Measurements from ENCODE around the gene SLAMF9. TPM values are rescaled to one million over a fixed set of nuclear protein-coding genes. Genes with fewer than 3 reads are reported as not detected.

SLAMF9 gene
- total and polyA plus RNA-seq, 2 experiments from 2014 or later = not detected

- H3K27me3 ChIP-seq = peaks cover 5% of the 10 kb centered on the region
- no peaks in the 10 kb centered on the region for H3K36me3 ChIP-seq
- no peak overlapping the region for H3K27ac ChIP-seq
Measured at GRCh38 chr1:159924025-159924790, 29.8 kb downstream of the SLAMF9 start.

DNA sequence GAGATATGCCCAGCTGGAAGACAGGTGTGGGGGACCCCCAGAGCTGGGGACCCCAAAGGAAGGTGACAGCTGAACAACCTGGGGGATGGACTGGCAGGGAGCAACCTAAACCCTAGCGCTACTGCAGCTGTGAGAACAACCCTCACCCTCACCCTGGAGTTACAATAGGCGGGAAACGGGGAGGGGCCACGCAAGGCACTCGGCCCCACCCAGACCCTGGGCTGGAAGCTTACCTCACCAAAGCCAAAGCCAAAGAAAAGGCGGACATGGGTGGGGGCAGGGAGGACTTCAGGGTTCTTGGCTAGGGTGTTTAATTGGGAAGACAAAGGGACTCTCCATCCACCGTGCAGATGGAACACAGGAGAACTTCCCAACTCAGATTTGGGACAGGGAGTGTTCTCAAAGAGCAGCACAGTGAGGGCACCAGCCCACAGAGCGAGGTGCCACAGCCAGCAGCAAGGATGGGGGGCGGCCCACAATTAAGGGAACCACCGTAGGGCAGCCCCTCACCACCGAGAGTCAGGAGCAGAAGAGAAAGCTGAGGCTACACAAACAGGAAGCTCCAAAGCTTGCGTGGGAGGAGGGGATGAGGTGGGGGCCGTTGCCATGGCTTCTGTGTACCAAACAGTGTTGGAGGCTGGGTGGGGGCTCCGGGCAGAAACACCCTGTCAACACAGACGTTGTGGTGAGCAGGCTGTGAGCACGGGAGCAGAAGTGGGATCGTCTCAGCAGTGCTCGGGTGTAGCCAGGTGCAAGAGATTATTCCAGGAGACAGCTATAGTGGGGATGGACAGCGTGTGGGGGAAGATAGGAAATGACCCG, 30.6 kb downstream of the SLAMF9 start:
- H3K4me1 ChIP-seq (ENCODE audit: low read depth) = peaks cover 9% of the 10 kb centered on the region
- H3K36me3 ChIP-seq = no peaks in the 10 kb centered on the region
- no peak overlapping the region for H3K4me3 ChIP-seq
- TF ChIP-seq, protein P1, sequence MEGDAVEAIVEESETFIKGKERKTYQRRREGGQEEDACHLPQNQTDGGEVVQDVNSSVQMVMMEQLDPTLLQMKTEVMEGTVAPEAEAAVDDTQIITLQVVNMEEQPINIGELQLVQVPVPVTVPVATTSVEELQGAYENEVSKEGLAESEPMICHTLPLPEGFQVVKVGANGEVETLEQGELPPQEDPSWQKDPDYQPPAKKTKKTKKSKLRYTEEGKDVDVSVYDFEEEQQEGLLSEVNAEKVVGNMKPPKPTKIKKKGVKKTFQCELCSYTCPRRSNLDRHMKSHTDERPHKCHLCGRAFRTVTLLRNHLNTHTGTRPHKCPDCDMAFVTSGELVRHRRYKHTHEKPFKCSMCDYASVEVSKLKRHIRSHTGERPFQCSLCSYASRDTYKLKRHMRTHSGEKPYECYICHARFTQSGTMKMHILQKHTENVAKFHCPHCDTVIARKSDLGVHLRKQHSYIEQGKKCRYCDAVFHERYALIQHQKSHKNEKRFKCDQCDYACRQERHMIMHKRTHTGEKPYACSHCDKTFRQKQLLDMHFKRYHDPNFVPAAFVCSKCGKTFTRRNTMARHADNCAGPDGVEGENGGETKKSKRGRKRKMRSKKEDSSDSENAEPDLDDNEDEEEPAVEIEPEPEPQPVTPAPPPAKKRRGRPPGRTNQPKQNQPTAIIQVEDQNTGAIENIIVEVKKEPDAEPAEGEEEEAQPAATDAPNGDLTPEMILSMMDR (IDR thresholded peaks at IDR 0.05; ENCODE audit: low read depth, low read length) = no peak
- DNase-seq (ENCODE audit: low read depth in 1 of 2, low spot score in 1 of 2) = peak in 1 of 2 donors; percentile 92
- H3K9me3 ChIP-seq (ENCODE audit: low read depth) = no peaks in the 10 kb centered on the region
- no peak overlapping the region for H3K27ac ChIP-seq
- peaks cover 5% of the 10 kb centered on the region for H3K27me3 ChIP-seq

More at GRCh38 chr1:159924025-159924790, 29.8 kb downstream of the SLAMF9 start:
- H3K4me3 ChIP-seq = peak overlapping the region; percentile 21
- peak in 1 of 2 donors; percentile 93 for DNase-seq (ENCODE audit: low read depth in 1 of 2, low spot score in 1 of 2)
- TF ChIP-seq, protein P1 (IDR thresholded peaks at IDR 0.05; ENCODE audit: low read depth, low read length) = no peak
- H3K4me1 ChIP-seq (ENCODE audit: low read depth) = peaks cover 9% of the 10 kb centered on the region
- no peaks in the 10 kb centered on the region for H3K9me3 ChIP-seq (ENCODE audit: low read depth)

GRCh38 chr1:159922511-159923202, 31.4 kb downstream of the SLAMF9 start:
- DNase-seq (ENCODE audit: low read depth in 1 of 2, low spot score in 1 of 2) = peak in 1 of 2 donors; percentile 67
- no peak overlapping the region for H3K4me3 ChIP-seq
- no peaks in the 10 kb centered on the region for H3K36me3 ChIP-seq
- no peaks in the 10 kb centered on the region for H3K9me3 ChIP-seq (ENCODE audit: low read depth)
- H3K27ac ChIP-seq = no peak overlapping the region
- peaks cover 5% of the 10 kb centered on the region for H3K27me3 ChIP-seq
- peaks cover 9% of the 10 kb centered on the region for H3K4me1 ChIP-seq (ENCODE audit: low read depth)
- TF ChIP-seq, protein P1 (IDR thresholded peaks at IDR 0.05; ENCODE audit: low read depth, low read length) = no peak

GRCh38 chr1:159921700-159922504, 32.1 kb downstream of the SLAMF9 start:
- TF ChIP-seq, protein P1 (IDR thresholded peaks at IDR 0.05; ENCODE audit: low read depth, low read length) = no peak
- Histone ChIP-seq H3K36me3 (no peaks in the 10 kb centered on the region), H3K4me3 (no peak overlapping the region), H3K9me3 (ENCODE audit: low read depth) (no peaks in the 10 kb centered on the region), H3K4me1 (ENCODE audit: low read depth) (peaks cover 9% of the 10 kb centered on the region), H3K27me3 (peaks cover 5% of the 10 kb centered on the region), H3K27ac (no peak overlapping the region)
- DNase-seq (ENCODE audit: low read depth in 1 of 2, low spot score in 1 of 2) = peak in 1 of 2 donors; percentile 59

DNA sequence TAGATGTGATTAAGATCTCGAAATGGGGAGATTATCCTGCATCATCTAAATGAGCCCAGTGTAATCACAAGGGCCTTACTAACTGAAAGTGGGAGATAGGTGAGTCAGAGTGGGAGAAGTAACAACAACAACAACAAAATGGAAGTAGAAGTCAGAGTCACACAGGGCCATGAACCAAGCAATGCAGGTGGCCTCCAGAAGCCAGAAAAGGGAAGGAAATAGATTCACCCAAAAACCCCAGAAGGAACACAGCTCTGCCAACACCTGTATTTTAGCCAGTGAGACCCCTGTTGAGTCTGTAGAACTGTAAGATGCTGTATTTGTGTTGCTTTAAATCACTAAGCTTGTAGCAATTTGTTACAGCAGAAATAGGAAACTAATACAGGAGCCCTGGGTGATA, 32.8 kb downstream of the SLAMF9 start:
- H3K27ac ChIP-seq = no peak overlapping the region
- TF ChIP-seq, protein P1 (IDR thresholded peaks at IDR 0.05; ENCODE audit: low read depth, low read length) = no peak
- no peak overlapping the region for H3K4me3 ChIP-seq
- peaks cover 9% of the 10 kb centered on the region for H3K4me1 ChIP-seq (ENCODE audit: low read depth)
- no peak for DNase-seq (ENCODE audit: low read depth in 1 of 2, low spot score in 1 of 2)
- H3K36me3 ChIP-seq = no peaks in the 10 kb centered on the region
- H3K27me3 ChIP-seq = peaks cover 5% of the 10 kb centered on the region
- no peaks in the 10 kb centered on the region for H3K9me3 ChIP-seq (ENCODE audit: low read depth)

Measured in cardiac muscle cell (in vitro differentiated cells and primary cell).